ENCODE results near the gene NFASC. TPM values are rescaled to one million over a fixed set of nuclear protein-coding genes. Genes with fewer than 3 reads are reported as not detected.

Gene NFASC
- total and polyA plus RNA-seq, 2 experiments from 2014 or later, result 0.75 to 2.2 TPM

DNA sequence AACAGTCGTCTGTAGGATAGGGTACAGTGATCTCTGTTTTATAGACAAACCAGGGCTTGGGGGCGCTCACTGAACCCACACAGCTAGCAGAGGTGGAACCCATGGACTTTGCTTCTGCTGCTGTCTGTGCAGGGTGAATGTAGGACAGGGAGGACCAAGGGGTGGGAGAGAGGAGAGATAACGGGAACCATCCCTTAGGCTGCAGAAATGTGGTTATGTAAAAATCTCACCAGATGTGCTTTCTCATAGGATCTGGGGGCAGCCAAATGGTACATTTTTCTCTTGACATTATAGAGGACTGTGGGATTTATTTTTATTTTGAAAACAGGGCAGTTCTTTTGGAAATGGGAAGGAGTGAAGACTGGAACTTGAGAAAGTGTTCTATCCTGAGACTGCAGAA is 8.7 kb downstream of the NFASC start:
- Histone ChIP-seq H3K36me3 (replicated peaks; ENCODE audit: insufficient read depth, low read depth) (no peaks in the 10 kb centered on the region), H3K4me3 (no peak overlapping the region), H4K20me1 (ENCODE audit: insufficient read depth, poor library complexity, severe bottlenecking) (no peaks in the 10 kb centered on the region), H2AFZ (no peak overlapping the region), H3K9me2 (replicated peaks; ENCODE audit: insufficient read depth) (no peaks in the 10 kb centered on the region), H3K27me3 (no peaks in the 10 kb centered on the region), H3K27ac (no peak overlapping the region), H3K4me2 (no peak overlapping the region), H3K9me3 (ENCODE audit: low read depth) (no peaks in the 10 kb centered on the region), H3K4me1 (ENCODE audit: insufficient read depth) (no peaks in the 10 kb centered on the region), H3K79me2 (no peaks in the 10 kb centered on the region)
- WGBS (ENCODE audit: low lambda C conversion rate, missing lambda C conversion rate), result 63% methylated on average over 3 of the region's 3 CpGs
- TF ChIP-seq EZH2phosphoT487 (IDR thresholded peaks at IDR 0.05; ENCODE audit: low read depth, severe bottlenecking, unreplicated experiment), result no peak
- TF ChIP-seq, protein P1, sequence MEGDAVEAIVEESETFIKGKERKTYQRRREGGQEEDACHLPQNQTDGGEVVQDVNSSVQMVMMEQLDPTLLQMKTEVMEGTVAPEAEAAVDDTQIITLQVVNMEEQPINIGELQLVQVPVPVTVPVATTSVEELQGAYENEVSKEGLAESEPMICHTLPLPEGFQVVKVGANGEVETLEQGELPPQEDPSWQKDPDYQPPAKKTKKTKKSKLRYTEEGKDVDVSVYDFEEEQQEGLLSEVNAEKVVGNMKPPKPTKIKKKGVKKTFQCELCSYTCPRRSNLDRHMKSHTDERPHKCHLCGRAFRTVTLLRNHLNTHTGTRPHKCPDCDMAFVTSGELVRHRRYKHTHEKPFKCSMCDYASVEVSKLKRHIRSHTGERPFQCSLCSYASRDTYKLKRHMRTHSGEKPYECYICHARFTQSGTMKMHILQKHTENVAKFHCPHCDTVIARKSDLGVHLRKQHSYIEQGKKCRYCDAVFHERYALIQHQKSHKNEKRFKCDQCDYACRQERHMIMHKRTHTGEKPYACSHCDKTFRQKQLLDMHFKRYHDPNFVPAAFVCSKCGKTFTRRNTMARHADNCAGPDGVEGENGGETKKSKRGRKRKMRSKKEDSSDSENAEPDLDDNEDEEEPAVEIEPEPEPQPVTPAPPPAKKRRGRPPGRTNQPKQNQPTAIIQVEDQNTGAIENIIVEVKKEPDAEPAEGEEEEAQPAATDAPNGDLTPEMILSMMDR (IDR thresholded peaks at IDR 0.05; ENCODE audit: poor library complexity), result no peak
- no peak for TF ChIP-seq EZH2 (IDR thresholded peaks at IDR 0.05; ENCODE audit: borderline replicate concordance)
- no peak for DNase-seq (ENCODE audit: low spot score)

DNA sequence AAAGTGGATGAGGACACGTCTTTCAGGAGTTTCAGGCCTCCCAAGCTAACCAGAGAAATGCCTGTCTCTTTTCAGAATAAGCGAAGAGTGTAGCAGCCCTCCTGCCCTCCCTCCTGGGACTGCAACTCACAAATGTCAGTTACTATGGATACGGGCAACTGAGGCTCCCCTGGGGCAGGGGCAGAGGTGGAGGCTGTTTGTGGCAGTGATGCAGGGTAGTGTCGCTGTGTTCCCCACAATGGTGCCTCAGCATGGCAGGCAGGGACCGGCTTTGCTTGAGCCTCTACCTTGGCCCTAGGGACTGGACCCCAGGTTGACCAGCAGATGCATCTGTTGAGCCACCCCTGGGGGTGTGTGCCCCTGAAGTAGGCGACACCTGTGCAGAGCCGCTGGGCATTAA is 10.2 kb downstream of the NFASC start:
- Histone ChIP-seq H3K27ac (no peak overlapping the region), H3K9me3 (ENCODE audit: low read depth) (no peaks in the 10 kb centered on the region), H3K4me1 (ENCODE audit: insufficient read depth) (no peaks in the 10 kb centered on the region), H3K79me2 (no peaks in the 10 kb centered on the region), H3K9me2 (replicated peaks; ENCODE audit: insufficient read depth) (no peaks in the 10 kb centered on the region), H3K4me2 (no peak overlapping the region), H3K27me3 (no peaks in the 10 kb centered on the region), H3K4me3 (no peak overlapping the region), H4K20me1 (ENCODE audit: insufficient read depth, poor library complexity, severe bottlenecking) (no peaks in the 10 kb centered on the region), H3K36me3 (replicated peaks; ENCODE audit: insufficient read depth, low read depth) (no peaks in the 10 kb centered on the region), H2AFZ (no peak overlapping the region)
- WGBS (ENCODE audit: low lambda C conversion rate, missing lambda C conversion rate), result 83% methylated on average over 7 of the region's 7 CpGs
- no peak for DNase-seq (ENCODE audit: low spot score)
- TF ChIP-seq EZH2phosphoT487 (IDR thresholded peaks at IDR 0.05; ENCODE audit: low read depth, severe bottlenecking, unreplicated experiment) (no peak), EZH2 (IDR thresholded peaks at IDR 0.05; ENCODE audit: borderline replicate concordance) (no peak)
- TF ChIP-seq, protein P1 (IDR thresholded peaks at IDR 0.05; ENCODE audit: poor library complexity), result no peak

DNA sequence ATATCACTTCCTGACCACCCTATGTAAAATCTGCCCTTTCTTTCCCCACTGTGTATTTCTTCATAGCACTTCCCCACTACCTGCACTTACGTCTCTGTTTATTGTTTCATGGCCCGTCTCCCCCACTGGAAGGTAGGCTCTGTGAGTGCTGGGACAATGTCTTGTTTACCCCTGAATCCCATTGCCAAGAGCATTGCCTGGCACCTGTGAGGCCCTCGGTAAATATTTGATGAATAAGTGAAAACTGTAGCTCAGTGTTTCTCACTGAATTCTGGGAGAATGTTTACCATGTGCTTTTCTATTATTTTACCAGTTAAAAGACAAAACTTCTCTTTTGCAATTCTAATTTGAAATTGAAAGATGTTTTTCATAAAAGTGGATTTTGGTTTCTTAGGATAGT is 11.8 kb downstream of the NFASC start:
- H3K4me3 ChIP-seq, result no peak overlapping the region
- DNase-seq (ENCODE audit: low spot score), result no peak
- 56% methylated on average over 3 of the region's 3 CpGs for WGBS (ENCODE audit: low lambda C conversion rate, missing lambda C conversion rate)
- H2AFZ ChIP-seq, result peak overlapping the region; percentile 15
- H3K79me2 ChIP-seq, result no peaks in the 10 kb centered on the region
- H3K27me3 ChIP-seq, result peaks cover 4% of the 10 kb centered on the region
- no peak overlapping the region for H3K27ac ChIP-seq
- H3K9me2 ChIP-seq (replicated peaks; ENCODE audit: insufficient read depth), result no peaks in the 10 kb centered on the region
- no peaks in the 10 kb centered on the region for H4K20me1 ChIP-seq (ENCODE audit: insufficient read depth, poor library complexity, severe bottlenecking)
- H3K4me2 ChIP-seq, result no peak overlapping the region
- H3K9me3 ChIP-seq (ENCODE audit: low read depth), result no peaks in the 10 kb centered on the region
- no peaks in the 10 kb centered on the region for H3K36me3 ChIP-seq (replicated peaks; ENCODE audit: insufficient read depth, low read depth)
- TF ChIP-seq, protein P1 (IDR thresholded peaks at IDR 0.05; ENCODE audit: poor library complexity), result no peak
- TF ChIP-seq EZH2 (IDR thresholded peaks at IDR 0.05; ENCODE audit: borderline replicate concordance) (no peak), EZH2phosphoT487 (IDR thresholded peaks at IDR 0.05; ENCODE audit: low read depth, severe bottlenecking, unreplicated experiment) (no peak)
- no peaks in the 10 kb centered on the region for H3K4me1 ChIP-seq (ENCODE audit: insufficient read depth)

DNA sequence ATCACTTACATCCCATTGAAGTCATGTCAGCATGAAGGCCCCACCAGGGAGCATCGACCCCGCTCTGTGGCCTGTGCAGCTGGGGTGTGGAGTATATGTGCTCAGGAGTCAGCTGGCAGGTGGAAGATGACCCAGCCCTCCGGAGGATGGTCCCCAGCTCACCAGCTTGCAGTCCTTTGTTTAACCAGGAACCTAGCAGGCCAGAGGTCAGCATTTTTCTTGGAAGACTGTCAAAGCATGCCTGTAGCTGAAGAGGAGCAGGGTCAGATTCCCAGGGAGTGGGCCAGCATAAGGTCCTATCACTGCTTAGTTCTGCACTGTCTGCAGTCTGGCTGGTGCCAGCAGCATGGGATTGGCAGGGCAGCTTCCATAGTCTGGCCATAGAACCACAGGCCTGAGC is 12.7 kb downstream of the NFASC start:
- H3K27me3 ChIP-seq, result peaks cover 11% of the 10 kb centered on the region
- WGBS (ENCODE audit: low lambda C conversion rate, missing lambda C conversion rate), result 85% methylated on average over 3 of the region's 3 CpGs
- H3K4me3 ChIP-seq, result no peak overlapping the region
- no peaks in the 10 kb centered on the region for H3K36me3 ChIP-seq (replicated peaks; ENCODE audit: insufficient read depth, low read depth)
- no peaks in the 10 kb centered on the region for H4K20me1 ChIP-seq (ENCODE audit: insufficient read depth, poor library complexity, severe bottlenecking)
- no peaks in the 10 kb centered on the region for H3K4me1 ChIP-seq (ENCODE audit: insufficient read depth)
- H3K9me3 ChIP-seq (ENCODE audit: low read depth), result no peaks in the 10 kb centered on the region
- H3K9me2 ChIP-seq (replicated peaks; ENCODE audit: insufficient read depth), result no peaks in the 10 kb centered on the region
- H3K79me2 ChIP-seq, result no peaks in the 10 kb centered on the region
- TF ChIP-seq EZH2 (IDR thresholded peaks at IDR 0.05; ENCODE audit: borderline replicate concordance) (no peak), EZH2phosphoT487 (IDR thresholded peaks at IDR 0.05; ENCODE audit: low read depth, severe bottlenecking, unreplicated experiment) (no peak)
- TF ChIP-seq, protein P1 (IDR thresholded peaks at IDR 0.05; ENCODE audit: poor library complexity), result no peak
- no peak overlapping the region for H3K4me2 ChIP-seq
- no peak for DNase-seq (ENCODE audit: low spot score)
- no peak overlapping the region for H2AFZ ChIP-seq
- H3K27ac ChIP-seq, result no peak overlapping the region

Measured in hepatocyte (in vitro differentiated cells).